NB4 (cell line): Measurements from ENCODE around the gene CAPN10.

Experiments
- DNase-seq: peaks from one replicate; pipeline ENCODE4 v3.0.0; 2010; ENCODE audit warnings: low read depth
- H3K4me3 ChIP-seq: one replicate; pipeline ENCODE4 v1.5.1; 2011; ENCODE audit warnings: mild to moderate bottlenecking, low read depth, low read length, moderate library complexity
- MAX ChIP-seq: IDR thresholded peaks from 2 replicates; pipeline ENCODE4 v1.6.1; 2011; ENCODE audit warnings: low read depth, low read length
- MYC ChIP-seq: IDR thresholded peaks from 2 replicates; pipeline ENCODE4 v1.6.1; 2011; ENCODE audit warnings: low read depth, low read length
- POLR2A ChIP-seq: IDR thresholded peaks from 2 replicates; pipeline ENCODE4 v1.6.1; 2011; ENCODE audit warnings: mild to moderate bottlenecking; ENCODE audit not compliant: insufficient read length; ENCODE audit errors: extremely low read depth
- TF ChIP-seq, protein P1 (sequence below): IDR thresholded peaks from one replicate; pipeline ENCODE4 v1.5.1; 2012; ENCODE audit warnings: low read depth, low read length

CAPN10 gene

GRCh38 chr2:240591226-240591625 is 4.7 kb downstream of the CAPN10 start:
- no peak for DNase-seq
- TF ChIP-seq MAX (no peak), POLR2A (no peak), MYC (no peak)
- TF ChIP-seq, protein P1, sequence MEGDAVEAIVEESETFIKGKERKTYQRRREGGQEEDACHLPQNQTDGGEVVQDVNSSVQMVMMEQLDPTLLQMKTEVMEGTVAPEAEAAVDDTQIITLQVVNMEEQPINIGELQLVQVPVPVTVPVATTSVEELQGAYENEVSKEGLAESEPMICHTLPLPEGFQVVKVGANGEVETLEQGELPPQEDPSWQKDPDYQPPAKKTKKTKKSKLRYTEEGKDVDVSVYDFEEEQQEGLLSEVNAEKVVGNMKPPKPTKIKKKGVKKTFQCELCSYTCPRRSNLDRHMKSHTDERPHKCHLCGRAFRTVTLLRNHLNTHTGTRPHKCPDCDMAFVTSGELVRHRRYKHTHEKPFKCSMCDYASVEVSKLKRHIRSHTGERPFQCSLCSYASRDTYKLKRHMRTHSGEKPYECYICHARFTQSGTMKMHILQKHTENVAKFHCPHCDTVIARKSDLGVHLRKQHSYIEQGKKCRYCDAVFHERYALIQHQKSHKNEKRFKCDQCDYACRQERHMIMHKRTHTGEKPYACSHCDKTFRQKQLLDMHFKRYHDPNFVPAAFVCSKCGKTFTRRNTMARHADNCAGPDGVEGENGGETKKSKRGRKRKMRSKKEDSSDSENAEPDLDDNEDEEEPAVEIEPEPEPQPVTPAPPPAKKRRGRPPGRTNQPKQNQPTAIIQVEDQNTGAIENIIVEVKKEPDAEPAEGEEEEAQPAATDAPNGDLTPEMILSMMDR: no peak
- no peak overlapping the region for H3K4me3 ChIP-seq

GRCh38 chr2:240591784-240592183 is 5.2 kb downstream of the CAPN10 start:
- no peak for DNase-seq
- TF ChIP-seq MAX (no peak), MYC (no peak), POLR2A (no peak)
- TF ChIP-seq, protein P1: no peak
- H3K4me3 ChIP-seq: no peak overlapping the region

DNA sequence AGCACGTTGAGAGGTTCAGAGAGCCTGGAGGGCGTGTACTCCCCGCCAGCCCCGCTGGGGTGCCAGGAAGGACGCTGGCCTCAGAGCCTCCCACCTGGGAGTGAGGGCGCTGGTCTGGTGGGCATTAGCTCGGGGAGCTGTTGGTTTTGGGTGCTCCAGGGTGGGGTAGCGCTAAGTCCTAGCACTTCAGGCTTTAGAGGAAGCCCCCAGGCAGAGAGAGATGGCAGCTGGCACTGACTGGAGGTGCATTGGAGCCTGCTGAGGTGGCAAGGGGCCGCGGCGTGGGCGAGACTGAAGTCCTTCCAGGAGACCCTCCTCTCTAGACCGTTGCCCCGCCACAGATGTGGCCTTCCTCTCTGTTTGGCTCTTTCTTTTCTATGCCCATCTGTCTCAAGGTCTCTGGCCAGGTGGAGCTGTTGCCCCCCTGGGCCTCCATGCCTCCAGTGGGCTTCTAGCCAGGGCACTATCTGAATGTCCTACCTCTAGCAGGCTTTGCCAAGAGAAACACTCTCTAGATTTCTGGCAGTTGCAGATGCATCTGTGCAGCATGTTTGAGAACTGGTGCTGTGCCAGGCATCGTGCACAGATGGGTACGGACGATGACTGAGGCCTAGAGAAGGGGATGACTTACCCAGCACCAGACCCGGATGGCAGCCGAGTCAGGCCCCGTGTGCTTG is 6.6 kb downstream of the CAPN10 start:
- no peak for DNase-seq
- H3K4me3 ChIP-seq: no peak overlapping the region
- TF ChIP-seq MAX (no peak), POLR2A (no peak), MYC (no peak)
- TF ChIP-seq, protein P1: no peak

DNA sequence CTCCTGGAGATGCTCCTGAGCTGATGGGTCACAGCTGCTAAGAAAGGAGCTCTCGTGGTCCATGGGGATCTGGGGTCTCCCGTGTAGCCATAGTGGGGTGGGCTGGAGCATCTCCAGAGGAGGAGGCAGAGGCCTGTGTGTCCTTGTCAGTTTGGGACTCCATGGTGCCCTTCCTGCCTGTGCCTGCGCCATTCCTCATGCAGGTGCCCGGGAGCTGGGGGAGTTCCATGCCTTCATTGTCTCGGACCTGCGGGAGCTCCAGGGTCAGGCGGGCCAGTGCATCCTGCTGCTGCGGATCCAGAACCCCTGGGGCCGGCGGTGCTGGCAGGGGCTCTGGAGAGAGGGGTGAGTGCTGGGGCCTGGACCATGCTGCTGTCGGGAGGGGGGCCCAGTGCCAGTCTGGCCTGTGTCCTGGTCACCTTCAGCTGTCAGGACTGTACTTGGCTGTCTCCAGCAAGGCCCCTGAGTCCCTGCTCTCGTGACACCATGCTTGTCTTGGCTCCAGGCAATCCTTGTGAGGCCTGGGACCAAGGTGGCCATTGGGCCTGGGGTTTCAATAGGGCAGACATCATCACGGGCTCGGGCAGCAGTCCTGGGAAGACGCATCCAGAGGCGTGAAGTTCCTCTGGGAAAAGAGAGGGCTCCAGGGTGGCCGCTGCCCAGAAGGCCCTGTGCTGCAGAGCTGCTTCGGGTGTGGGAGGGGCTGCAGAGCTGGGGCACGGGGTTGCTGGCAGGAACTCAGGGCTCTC is 7.3 kb downstream of the CAPN10 start:
- no peak overlapping the region for H3K4me3 ChIP-seq
- TF ChIP-seq MYC: no peak
- no peak for TF ChIP-seq MAX
- no peak for TF ChIP-seq POLR2A
- TF ChIP-seq, protein P1: no peak
- DNase-seq: no peak

GRCh38 chr2:240594511-240595380 is 8.2 kb downstream of the CAPN10 start:
- no peak for DNase-seq

More at GRCh38 chr2:240594511-240595380, 8.2 kb downstream of the CAPN10 start:
- no peak overlapping the region for H3K4me3 ChIP-seq
- TF ChIP-seq POLR2A (no peak), MYC (no peak), MAX (no peak)
- TF ChIP-seq, protein P1: no peak
